Mesothelial cell of epicardium (in vitro differentiated cells): ENCODE results near the gene SCN7A. TPM values are rescaled to one million over a fixed set of nuclear protein-coding genes. Genes with fewer than 3 reads are reported as not detected.

ENCODE experiments used
- DNase-seq, 2 experiments: peaks; one replicate each; pipeline ENCODE4 v3.0.0; 2021; ENCODE audit warnings: low spot score in 2 of 2; ENCODE audit not compliant: unreplicated experiment in 2 of 2
- H3K27ac Mint-ChIP-seq: 2 replicates; pipeline ENCODE4 v1.8.0; 2021; ENCODE audit warnings: mixed read lengths
- H3K27me3 Mint-ChIP-seq: 2 replicates; pipeline ENCODE4 v1.8.0; 2021; ENCODE audit warnings: low read depth, mixed read lengths
- H3K36me3 Mint-ChIP-seq: 2 replicates; pipeline ENCODE4 v1.8.0; 2021; ENCODE audit warnings: mixed read lengths
- H3K4me1 Mint-ChIP-seq: 2 replicates; pipeline ENCODE4 v1.8.0; 2021; ENCODE audit warnings: mixed read lengths
- H3K4me3 Mint-ChIP-seq: 2 replicates; pipeline ENCODE4 v1.8.0; 2021; ENCODE audit warnings: mild to moderate bottlenecking, moderate library complexity, mixed read lengths
- H3K9me3 Mint-ChIP-seq: 2 replicates; pipeline ENCODE4 v1.8.0; 2021; ENCODE audit warnings: mixed read lengths
- CTCF ChIP-seq: fragments of 200-600 bp; sonication (generic); IDR thresholded peaks from one replicate; pipeline ENCODE4 v1.5.0; 2021; ENCODE audit warnings: antibody characterized with exemption; ENCODE audit not compliant: unreplicated experiment
- total RNA-seq: library from RNA; stranded (reverse); gene quantifications from 3 replicates; pipeline ENCODE4 v1.2.1, GENCODE V29; 2021

Gene SCN7A
- total RNA-seq, 1 donor from 2014 or later = 2.5 TPM

- no peaks in the 10 kb centered on the region for H3K9me3 Mint-ChIP-seq
- DNase-seq = no peak
- H3K27ac Mint-ChIP-seq = no peak overlapping the region
- peaks cover 51% of the 10 kb centered on the region for H3K27me3 Mint-ChIP-seq
- H3K4me3 Mint-ChIP-seq = no peak overlapping the region
- TF ChIP-seq CTCF = no peak
- H3K36me3 Mint-ChIP-seq = no peaks in the 10 kb centered on the region
- peaks cover 19% of the 10 kb centered on the region for H3K4me1 Mint-ChIP-seq
Measured at GRCh38 chr2:166373539-166373938, 120.5 kb downstream of the SCN7A start.

GRCh38 chr2:166373105-166373504 lies 120.9 kb downstream of the SCN7A start:
- TF ChIP-seq CTCF = no peak
- no peaks in the 10 kb centered on the region for H3K9me3 Mint-ChIP-seq
- H3K27me3 Mint-ChIP-seq = peaks cover 47% of the 10 kb centered on the region
- H3K4me3 Mint-ChIP-seq = no peak overlapping the region
- no peak for DNase-seq
- no peak overlapping the region for H3K27ac Mint-ChIP-seq
- no peaks in the 10 kb centered on the region for H3K36me3 Mint-ChIP-seq
- H3K4me1 Mint-ChIP-seq = peaks cover 19% of the 10 kb centered on the region

GRCh38 chr2:166372046-166372445 lies 122.0 kb downstream of the SCN7A start:
- no peak for DNase-seq
- no peak overlapping the region for H3K4me3 Mint-ChIP-seq
- H3K9me3 Mint-ChIP-seq = no peaks in the 10 kb centered on the region
- peaks cover 38% of the 10 kb centered on the region for H3K27me3 Mint-ChIP-seq
- peaks cover 19% of the 10 kb centered on the region for H3K4me1 Mint-ChIP-seq
- H3K27ac Mint-ChIP-seq = no peak overlapping the region
- no peaks in the 10 kb centered on the region for H3K36me3 Mint-ChIP-seq
- TF ChIP-seq CTCF = no peak

GRCh38 chr2:166365803-166366420 lies 128.1 kb downstream of the SCN7A start:
- no peak overlapping the region for H3K4me3 Mint-ChIP-seq
- H3K9me3 Mint-ChIP-seq = no peaks in the 10 kb centered on the region
- DNase-seq = no peak
- H3K27ac Mint-ChIP-seq = no peak overlapping the region
- H3K36me3 Mint-ChIP-seq = no peaks in the 10 kb centered on the region
- H3K4me1 Mint-ChIP-seq = no peaks in the 10 kb centered on the region
- H3K27me3 Mint-ChIP-seq = peaks cover 19% of the 10 kb centered on the region
- TF ChIP-seq CTCF = no peak

GRCh38 chr2:166365239-166365638 lies 128.8 kb downstream of the SCN7A start:
- peaks cover 19% of the 10 kb centered on the region for H3K27me3 Mint-ChIP-seq

More at GRCh38 chr2:166365239-166365638, 128.8 kb downstream of the SCN7A start:
- TF ChIP-seq CTCF = no peak
- Mint-ChIP-seq H3K9me3 (no peaks in the 10 kb centered on the region), H3K36me3 (no peaks in the 10 kb centered on the region), H3K4me3 (no peak overlapping the region), H3K27ac (no peak overlapping the region), H3K4me1 (no peaks in the 10 kb centered on the region)
- DNase-seq = no peak
